Measurements from ENCODE around the gene TMEM63C. TPM values are rescaled to one million over a fixed set of nuclear protein-coding genes. Genes with fewer than 3 reads are reported as not detected.
A peak's percentile ranks its signal among the peaks of the same experiment; 100 is the strongest.

TMEM63C gene
- total RNA-seq, 3 donors from 2014 or later = 21.2 to 40.8 (median 34.9) TPM

DNA sequence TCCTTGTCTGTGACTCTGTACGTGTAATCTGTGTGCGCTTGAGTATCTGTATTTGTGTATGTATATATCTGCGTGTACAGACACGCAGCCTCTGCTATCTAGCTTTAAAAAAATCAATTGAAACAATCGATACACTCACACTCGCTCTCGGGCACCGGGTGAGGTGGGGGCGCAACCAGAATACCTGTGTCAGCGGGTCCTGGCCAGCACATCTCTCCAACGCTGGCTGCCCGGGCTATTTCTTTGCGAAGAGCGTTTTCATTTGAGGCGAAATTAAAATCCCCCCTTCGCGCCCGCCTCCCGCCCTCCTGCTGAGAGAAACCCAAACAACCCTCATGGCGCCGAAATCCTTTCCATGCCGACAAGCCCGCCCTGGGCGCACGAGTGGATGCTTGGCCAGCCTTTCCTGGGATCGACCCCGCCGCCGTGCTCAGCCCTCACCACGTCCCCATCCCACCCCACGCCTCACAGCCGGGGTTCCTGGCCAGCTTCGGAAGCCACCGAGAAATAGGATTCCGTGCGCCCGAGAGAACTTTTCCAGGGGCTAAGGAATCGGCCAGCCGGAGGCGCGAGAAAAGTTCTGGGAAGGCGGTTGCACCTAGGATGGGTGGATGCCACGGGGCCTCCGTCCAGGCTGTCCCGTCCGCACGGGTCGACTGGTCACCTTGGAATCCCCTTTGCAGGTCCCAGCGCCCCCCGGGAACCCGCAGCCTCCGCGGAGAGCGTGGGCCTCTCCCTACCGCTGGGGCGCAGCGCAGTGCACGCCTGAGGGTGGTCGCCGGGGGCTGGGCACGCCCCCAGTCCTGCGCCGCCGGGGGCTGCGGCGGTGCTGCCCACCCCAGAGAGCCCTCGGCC lies 41.0 kb upstream of the TMEM63C start:
- no peak overlapping the region for H3K4me3 ChIP-seq
- no peak for TF ChIP-seq CTCF (IDR thresholded peaks at IDR 0.05)
- no peak for DNase-seq

DNA sequence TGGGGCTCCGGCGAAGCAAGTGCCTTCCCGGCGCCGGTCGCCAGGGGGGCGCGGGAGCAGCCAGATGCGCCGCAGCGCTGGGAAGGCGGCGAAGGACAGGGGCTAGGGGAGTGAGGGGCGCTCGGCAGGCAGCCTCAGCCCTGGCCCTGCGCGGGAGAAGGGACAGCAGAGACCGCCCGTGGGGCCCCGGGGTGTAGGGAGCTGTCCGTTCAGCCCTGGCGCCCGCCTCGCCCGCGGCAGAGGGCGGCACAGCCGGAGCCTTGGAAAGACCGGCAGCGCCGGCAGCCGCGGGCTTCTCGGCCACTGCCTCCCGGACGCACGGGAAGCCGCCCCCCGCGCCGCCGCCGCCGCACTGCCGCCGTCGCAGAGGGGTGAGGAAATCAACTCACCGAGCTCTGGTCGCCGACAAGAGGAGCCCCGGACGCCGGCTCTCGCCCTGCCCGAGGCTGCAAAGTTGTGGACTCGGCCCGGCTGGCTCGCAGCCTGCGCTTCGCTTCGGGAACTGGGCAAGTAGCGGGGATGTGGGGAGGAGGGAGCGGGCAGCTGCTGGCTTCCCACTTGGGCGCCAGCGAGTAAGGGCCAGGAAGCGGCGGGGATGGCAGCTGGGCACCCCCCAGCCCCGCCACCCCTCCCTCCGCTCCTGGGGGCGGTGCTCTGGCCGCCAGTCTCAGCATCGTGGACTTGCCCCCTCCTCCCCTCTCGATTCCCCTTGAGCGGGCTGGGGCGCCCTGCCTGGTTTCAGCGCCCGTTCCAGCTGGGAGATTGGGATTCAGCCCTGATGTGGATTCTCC lies 40.2 kb upstream of the TMEM63C start, which contains the start of gene ZDHHC22:
ZDHHC22 (minus strand) TSS at position 578 of the 791 bp plus-strand sequence. CDS start 2,053 bp downstream, outside the sequence.
- DNase-seq = no peak
- intact Hi-C loops (cut with DNase I, micrococcal nuclease) = no loop called here
- peak; percentile 41 for ATAC-seq
- Histone ChIP-seq H3K9me3 (no peaks in the 10 kb centered on the region), H3K36me3 (ENCODE audit: low read depth) (no peaks in the 10 kb centered on the region), H3K4me3 (no peak within 1 kb of the TSS), H3K4me1 (ENCODE audit: low read depth) (peaks cover 8% of the 10 kb centered on the region)
- no peak for TF ChIP-seq CTCF (IDR thresholded peaks at IDR 0.05)

More for the DNA sequence above, 41.0 kb upstream of the TMEM63C start:
- no peaks in the 10 kb centered on the region for H3K9me3 ChIP-seq
- H3K4me1 ChIP-seq (ENCODE audit: low read depth) = peaks cover 8% of the 10 kb centered on the region
- intact Hi-C loops (cut with DNase I, micrococcal nuclease) = no loop called here
- no peak for ATAC-seq
- H3K36me3 ChIP-seq (ENCODE audit: low read depth) = no peaks in the 10 kb centered on the region

DNA sequence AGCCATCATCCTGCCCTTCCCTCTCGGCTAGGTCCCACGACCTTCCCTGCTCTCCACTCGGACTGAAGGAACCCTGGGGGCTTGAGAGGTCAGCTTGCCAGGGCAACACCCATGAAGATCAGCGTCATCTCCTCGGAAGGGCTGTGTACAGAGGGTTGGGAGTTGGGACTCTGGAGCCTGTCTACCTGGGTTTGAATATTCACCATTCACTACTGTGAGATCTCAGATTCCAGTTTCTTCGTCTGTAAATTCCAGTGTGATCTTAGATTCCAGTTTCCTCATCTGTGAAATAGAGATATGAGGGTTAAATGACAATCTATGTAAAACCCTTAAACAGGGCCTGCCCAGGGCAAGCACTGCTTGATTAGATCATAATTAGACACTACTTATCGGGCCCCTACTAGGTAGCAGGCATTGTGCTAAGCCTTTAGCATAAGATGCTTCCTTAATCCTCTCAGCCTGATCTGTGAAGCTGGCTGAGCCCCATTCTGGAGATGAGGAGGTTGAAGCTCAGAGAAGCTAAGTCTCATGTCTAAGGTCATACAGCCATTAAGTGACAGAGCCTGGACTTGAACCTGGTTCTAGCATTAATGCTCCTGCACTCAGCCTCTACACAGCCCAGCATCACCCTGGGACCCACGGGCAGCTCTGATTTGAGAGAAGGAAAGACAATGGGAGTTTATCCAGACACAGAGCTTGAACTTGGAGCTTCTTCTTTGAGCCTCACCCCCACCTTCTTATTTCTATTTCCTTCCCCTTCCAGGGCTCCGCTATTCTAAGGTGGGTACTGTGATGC lies 39.4 kb upstream of the TMEM63C start:
- H3K9me3 ChIP-seq = no peaks in the 10 kb centered on the region
- intact Hi-C loops (cut with DNase I, micrococcal nuclease) = no loop called here
- DNase-seq = no peak
- peaks cover 8% of the 10 kb centered on the region for H3K4me1 ChIP-seq (ENCODE audit: low read depth)
- TF ChIP-seq CTCF (IDR thresholded peaks at IDR 0.05) = no peak
- H3K4me3 ChIP-seq = no peak overlapping the region
- ATAC-seq = no peak
- no peaks in the 10 kb centered on the region for H3K36me3 ChIP-seq (ENCODE audit: low read depth)

GRCh38 chr14:77143071-77143470 lies 38.5 kb upstream of the TMEM63C start:
- no peak for ATAC-seq

More at GRCh38 chr14:77143071-77143470, 38.5 kb upstream of the TMEM63C start:
- no peak overlapping the region for H3K4me3 ChIP-seq
- H3K36me3 ChIP-seq (ENCODE audit: low read depth) = no peaks in the 10 kb centered on the region
- H3K9me3 ChIP-seq = no peaks in the 10 kb centered on the region
- TF ChIP-seq CTCF (IDR thresholded peaks at IDR 0.05) = no peak
- H3K4me1 ChIP-seq (ENCODE audit: low read depth) = peaks cover 8% of the 10 kb centered on the region
- intact Hi-C loops (cut with DNase I, micrococcal nuclease) = no loop called here
- DNase-seq = no peak

Data from mucosa of descending colon (tissue), 3 donors.